Ramos (cell line): Measurements from ENCODE around the gene FHIT.

Source experiments
- in situ Hi-C: fragments of 300-500 bp; cut with MboI; formaldehyde crosslinking; loops from one replicate; pipeline ENCODE4 v1.14.3; 2022; ENCODE audit warnings: low sequenced_read_pairs; ENCODE audit not compliant: unreplicated experiment

FHIT gene

GRCh38 chr3:60330107-60330506, 921.1 kb downstream of the FHIT start:
- in situ Hi-C loops: no loop called here

- in situ Hi-C loops: no loop called here
Observed at GRCh38 chr3:60325610-60326170, 925.6 kb downstream of the FHIT start.

GRCh38 chr3:60323651-60324050, 927.6 kb downstream of the FHIT start:
- in situ Hi-C loops: no loop called here

GRCh38 chr3:60323180-60323579, 928.1 kb downstream of the FHIT start:
- in situ Hi-C loops: no loop called here

GRCh38 chr3:60322298-60322856, 928.9 kb downstream of the FHIT start:
- in situ Hi-C loops: no loop called here

- in situ Hi-C loops: no loop called here
Observed at GRCh38 chr3:60319179-60319858, 931.9 kb downstream of the FHIT start.

- in situ Hi-C loops: no loop called here
Observed at GRCh38 chr3:60316121-60316797, 935.0 kb downstream of the FHIT start.

GRCh38 chr3:60313951-60314461, 937.2 kb downstream of the FHIT start:
- in situ Hi-C loops: no loop called here

GRCh38 chr3:60313231-60313798, 937.9 kb downstream of the FHIT start:
- in situ Hi-C loops: no loop called here

GRCh38 chr3:60309539-60310268, 941.5 kb downstream of the FHIT start:
- in situ Hi-C loops: no loop called here

GRCh38 chr3:60308808-60309207, 942.4 kb downstream of the FHIT start:
- in situ Hi-C loops: no loop called here

- in situ Hi-C loops: no loop called here
Observed at GRCh38 chr3:60307562-60308199, 943.6 kb downstream of the FHIT start.

- in situ Hi-C loops: no loop called here
Observed at GRCh38 chr3:60304112-60304511, 947.1 kb downstream of the FHIT start.

GRCh38 chr3:60303160-60303559, 948.1 kb downstream of the FHIT start:
- in situ Hi-C loops: no loop called here

GRCh38 chr3:60301142-60301541, 950.1 kb downstream of the FHIT start:
- in situ Hi-C loops: no loop called here

- in situ Hi-C loops: no loop called here
Observed at GRCh38 chr3:60298141-60298540, 953.1 kb downstream of the FHIT start.

- in situ Hi-C loops: no loop called here
Observed at GRCh38 chr3:60294181-60294580, 957.1 kb downstream of the FHIT start.

- in situ Hi-C loops: no loop called here
Observed at GRCh38 chr3:60291115-60291514, 960.1 kb downstream of the FHIT start.

GRCh38 chr3:60290122-60290492, 961.1 kb downstream of the FHIT start:
- in situ Hi-C loops: no loop called here
